ENCODE results near the gene MAP2K7.
"Not testable (repeated sequence)": the region's sequence is repeated elsewhere in the genome, so short reads cannot be mapped to it uniquely, and the experiment has no call there.

The MAP2K7 gene

DNA sequence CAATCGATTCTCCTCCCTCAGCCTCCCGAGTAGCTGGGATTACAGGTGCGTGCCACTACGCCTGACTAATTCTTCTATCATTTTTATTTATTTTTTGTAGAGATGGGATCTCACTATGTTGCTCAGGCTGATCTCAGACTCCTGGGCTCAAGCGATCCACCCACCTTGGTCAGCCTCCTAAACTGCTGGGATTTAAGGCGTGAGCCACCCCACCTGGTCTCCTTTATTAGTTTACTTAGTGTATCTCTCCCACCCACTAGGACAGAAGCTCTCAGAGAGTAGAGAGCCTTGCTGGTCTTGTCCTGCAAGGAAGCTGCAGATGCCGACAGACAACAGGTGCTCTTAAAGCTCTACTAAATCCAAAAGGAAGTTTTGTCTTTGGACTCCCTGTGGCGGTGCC, 17.9 kb upstream of the MAP2K7 start:
- no peak for FAIRE-seq

DNA sequence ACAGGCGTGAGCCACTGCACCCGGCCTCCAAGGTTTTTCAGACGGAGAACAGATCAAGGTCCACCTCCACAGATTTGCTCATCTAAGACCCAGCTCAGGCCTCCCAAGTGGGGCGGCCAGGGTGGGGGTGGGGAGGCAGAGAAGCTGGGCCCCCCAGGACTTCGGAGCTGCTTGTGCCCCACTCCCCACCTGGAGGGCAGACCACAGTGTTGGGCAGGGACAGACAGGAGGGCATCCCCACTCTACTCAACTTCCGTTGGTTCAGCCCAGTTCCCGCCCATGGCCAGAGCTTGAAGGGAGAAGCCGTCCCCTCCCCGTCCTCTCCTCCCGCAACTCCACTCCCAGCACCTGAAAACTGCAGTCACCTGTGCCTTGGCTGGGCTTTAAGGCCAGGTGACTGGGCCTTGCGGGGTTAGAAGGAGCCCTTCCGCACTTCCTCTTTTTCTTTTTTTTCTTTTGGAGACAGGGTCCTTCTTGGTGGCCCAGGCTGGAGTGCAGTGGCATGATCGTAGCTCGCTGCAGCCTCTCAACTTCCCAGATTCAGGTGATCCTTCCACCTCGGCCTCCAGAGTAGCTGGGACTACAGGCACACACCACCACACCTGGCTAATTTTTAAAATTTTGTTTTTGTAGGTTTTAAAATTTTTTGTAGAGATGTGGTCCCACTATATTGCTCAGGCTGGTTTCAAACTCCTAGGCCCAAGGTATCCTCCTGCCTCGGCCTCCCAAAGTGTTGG, 16.1 kb upstream of the MAP2K7 start:
- FAIRE-seq: no peak

DNA sequence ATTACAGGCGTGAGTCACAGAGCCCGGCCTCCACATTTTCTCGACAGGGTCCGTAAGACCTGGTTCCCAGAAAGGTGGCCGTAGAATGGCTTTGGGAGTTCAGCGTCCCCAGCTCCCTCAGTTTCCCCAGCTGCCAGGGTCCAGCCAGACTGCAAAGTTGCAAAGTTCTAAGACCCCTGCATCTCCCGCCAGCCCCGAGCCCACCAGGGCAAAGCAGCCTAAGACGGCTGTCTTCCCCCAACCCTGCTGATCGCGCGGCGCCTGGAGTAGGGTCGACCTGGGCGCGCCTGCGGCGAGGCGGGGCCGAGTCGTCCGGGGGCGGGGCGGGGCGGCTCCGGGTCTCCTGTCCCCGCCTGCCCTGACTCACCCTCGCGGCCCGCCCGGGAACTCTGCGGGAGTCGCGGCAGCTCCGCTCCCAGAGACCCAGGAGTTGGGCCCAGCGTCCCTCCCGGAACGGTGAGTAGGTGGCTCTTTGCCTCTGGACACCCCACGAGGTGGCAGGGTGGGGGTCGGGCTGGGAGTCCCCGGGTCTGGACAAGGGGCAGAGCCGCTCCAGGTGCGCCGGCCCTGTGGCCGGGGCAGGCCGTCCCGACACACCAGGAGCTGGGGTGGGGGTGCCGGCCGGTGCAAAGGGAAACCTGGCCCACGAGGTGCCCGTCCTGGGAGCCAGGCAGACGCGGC, 15.4 kb upstream of the MAP2K7 start, which contains the start of gene LRRC8E:
Gene LRRC8E (plus strand): TSS at position 366 of the 681 bp plus-strand sequence. CDS start 7,094 bp downstream, outside the sequence.
- FAIRE-seq: no peak

DNA sequence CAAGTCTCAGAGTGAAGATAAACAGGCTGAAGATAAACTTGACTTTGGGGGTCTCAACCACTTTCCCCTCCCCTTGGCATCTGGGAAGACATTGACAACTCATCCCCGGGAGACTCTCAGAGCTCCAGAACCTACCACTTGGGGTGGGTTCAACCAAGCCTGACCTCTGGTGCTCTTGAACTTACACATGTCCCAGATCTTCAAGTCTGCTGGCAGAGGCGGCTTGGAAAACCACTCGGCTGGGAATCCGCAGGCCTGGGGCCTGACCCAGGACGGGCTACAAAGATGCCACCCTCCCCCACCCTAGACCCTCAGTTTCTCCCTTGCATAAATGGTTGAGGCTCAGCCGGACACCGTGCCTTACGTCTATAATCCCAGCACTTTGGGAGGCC, 14.9 kb upstream of the MAP2K7 start:
- FAIRE-seq: no peak

DNA sequence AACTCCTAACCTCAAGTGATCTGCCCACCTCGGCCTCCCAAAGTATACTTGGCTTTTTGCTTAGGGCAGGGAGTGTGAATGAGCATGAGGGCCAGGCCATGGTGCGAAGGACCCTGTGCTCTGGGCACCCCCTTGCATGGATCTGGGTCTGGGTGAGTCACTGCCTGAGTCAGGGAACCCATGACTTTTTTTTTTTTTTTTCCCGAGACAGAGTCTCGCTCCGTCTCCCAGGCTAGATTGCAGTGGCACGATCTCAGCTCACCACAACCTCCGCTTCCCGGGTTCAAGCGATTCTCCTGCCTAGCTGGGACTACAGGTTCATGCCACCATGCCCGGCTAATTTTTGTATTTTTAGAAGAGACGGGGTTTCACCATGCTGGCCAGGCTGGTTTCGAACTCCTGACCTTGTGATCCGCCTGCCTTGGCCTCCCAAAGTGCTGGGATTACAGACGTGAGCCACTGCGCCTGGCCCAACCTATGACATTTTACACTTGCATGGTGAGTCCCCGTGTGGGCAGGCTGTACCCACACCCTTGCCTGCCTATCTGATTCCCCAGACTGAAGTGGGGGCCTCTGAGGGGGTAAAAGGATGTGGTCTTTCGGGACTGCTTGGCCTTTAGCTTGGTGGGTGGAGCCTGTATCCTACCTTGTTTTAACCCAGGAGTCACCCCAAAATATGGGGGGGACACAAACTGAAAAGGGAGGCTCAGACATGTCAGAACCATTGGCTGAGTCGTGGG, 10.1 kb upstream of the MAP2K7 start:
- not testable (repeated sequence) for FAIRE-seq

DNA sequence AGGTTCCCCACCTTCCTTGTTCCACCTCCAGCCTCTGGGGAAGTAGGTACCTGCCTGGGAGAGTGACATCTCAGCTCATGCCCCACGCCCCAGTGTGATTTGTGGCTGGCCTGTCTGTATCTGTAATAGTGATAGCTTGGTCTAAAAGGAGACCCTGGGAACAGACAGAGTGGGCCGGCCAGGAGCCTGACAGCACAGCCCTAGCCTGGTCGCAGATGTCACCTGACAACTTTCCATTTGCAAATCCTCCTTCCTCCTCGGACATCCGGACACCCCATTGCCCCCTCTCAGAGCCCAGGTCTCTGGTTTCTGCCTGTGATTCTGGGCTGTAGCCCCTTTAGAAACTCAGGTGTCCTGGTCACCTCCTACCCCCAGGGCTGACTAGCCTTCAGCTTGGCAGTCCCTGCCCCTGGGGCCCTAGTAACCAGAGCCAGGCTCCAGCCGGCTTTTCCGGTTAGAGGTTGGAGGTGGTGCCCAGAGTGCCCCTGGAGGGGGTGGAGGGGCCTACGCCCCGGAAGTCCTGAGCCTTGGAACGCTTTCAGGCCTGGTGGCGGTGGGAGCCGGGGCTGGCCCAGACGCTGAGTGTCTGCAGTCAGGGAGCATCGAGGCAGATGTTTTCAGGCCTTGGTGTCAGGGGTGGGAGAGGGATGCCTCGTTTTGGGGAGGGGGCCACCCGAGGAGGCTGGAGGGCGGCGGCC, 8.9 kb upstream of the MAP2K7 start:
- no peak for FAIRE-seq

DNA sequence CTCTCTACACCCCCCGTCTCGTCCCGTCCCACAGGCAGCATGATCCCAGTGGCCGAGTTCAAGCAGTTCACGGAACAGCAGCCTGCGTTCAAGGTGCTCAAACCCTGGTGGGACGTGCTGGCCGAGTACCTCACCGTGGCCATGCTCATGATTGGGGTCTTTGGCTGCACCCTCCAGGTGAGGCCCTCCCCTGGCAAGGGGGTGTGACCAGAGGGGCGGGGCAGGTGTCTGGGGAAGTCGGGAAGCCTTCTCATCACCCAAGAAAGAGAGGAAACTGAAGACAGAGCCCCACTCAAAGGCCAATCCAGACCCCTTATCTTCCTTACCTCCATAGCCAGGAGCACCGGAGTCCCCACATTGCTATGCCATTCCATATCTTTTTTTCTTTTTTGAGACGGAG, 8.1 kb upstream of the MAP2K7 start:
- FAIRE-seq: no peak

DNA sequence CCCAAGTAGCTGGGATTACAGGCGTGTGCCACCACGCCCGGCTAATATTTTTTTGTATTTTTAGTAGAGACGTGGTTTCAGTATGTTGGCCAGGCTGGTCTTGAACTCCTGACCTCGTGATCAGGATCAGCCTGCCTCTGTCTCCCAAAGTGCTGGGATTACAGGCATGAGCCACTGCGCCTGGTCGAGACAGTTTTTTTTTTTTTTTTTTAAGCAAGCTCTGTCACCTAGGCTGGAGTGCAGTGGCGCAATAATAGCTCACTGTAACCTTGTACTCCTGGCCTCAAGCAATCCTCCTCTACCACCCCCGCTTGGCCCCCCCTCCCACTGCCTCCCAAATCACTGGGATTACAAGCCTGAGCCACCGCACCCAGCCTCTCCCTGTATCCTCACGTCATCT, 6.4 kb upstream of the MAP2K7 start:
- FAIRE-seq: no peak

DNA sequence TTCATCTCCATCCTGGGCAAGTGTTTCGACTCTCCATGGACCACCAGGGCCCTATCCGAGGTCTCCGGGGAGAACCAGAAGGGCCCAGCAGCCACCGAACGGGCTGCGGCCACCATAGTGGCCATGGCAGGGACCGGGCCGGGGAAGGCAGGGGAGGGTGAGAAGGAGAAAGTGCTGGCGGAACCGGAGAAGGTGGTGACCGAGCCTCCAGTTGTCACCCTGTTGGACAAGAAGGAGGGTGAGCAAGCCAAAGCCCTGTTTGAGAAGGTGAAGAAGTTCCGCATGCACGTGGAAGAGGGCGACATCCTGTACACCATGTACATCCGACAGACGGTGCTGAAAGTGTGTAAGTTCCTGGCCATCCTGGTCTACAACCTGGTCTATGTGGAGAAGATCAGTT, 4.7 kb upstream of the MAP2K7 start:
- no peak for FAIRE-seq

DNA sequence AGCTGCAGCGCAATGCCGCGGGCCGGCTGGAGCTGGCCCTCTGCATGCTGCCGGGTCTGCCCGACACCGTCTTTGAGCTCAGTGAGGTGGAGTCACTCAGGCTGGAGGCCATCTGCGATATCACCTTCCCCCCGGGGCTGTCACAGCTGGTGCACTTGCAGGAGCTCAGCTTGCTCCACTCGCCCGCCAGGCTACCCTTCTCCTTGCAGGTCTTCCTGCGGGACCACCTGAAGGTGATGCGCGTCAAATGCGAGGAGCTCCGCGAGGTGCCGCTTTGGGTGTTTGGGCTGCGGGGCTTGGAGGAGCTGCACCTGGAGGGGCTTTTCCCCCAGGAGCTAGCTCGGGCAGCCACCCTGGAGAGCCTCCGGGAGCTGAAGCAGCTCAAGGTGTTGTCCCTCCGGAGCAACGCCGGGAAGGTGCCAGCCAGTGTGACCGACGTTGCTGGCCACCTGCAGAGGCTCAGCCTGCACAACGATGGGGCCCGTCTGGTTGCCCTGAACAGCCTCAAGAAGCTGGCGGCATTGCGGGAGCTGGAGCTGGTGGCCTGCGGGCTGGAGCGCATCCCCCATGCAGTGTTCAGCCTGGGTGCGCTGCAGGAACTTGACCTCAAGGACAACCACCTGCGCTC, 3.8 kb upstream of the MAP2K7 start:
- no peak for FAIRE-seq

DNA sequence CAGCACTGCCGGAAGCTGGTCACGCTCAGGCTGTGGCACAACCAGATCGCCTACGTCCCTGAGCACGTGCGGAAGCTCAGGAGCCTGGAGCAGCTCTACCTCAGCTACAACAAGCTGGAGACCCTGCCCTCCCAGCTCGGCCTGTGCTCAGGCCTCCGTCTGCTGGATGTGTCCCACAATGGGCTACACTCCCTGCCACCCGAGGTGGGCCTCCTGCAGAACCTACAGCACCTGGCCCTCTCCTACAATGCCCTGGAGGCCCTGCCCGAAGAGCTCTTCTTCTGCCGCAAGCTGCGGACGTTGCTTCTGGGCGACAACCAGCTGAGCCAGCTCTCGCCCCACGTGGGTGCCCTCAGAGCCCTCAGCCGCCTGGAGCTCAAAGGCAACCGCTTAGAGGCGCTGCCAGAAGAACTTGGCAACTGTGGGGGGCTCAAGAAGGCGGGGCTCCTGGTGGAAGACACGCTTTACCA, 3.2 kb upstream of the MAP2K7 start:
- no peak for FAIRE-seq

DNA sequence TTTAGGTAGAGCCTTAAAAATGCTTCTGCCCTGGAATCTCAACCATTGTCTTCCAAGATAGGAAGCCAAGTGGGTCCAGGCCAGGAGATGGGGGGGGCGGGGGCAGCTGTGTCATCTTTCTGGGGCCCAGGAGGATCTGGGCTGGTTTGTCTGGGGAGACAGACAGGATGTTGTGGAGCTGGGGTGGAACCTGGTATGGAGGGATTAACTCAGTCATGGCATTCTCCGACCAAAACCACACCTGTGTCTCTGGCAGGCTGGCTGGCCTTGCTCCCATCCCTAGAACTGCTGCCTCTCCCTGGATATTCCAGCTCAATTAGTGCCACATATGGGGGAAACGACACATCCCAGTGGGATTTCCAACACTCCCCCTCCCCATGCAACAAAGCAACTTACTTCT, 2.7 kb upstream of the MAP2K7 start:
- no peak for FAIRE-seq

DNA sequence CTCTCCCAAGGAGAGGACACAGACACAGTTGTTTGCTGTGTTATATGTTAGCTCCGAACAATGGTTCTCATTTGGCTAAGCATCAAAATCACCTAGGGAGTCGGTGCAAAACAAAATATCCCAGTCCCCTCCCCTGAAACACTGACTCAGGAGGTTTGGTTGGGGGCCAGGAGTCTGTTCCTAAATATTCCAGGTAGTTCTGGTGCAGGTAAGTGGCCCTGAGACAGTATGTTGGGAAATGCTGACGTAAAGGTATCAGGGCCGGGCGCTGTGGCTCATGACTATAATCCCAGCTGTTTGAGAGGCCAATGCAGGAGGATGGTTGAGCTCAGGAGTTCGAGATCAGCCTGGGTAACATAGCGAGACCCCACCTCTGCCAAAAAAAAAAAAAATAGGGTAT, 2.3 kb upstream of the MAP2K7 start:
- no peak for FAIRE-seq

DNA sequence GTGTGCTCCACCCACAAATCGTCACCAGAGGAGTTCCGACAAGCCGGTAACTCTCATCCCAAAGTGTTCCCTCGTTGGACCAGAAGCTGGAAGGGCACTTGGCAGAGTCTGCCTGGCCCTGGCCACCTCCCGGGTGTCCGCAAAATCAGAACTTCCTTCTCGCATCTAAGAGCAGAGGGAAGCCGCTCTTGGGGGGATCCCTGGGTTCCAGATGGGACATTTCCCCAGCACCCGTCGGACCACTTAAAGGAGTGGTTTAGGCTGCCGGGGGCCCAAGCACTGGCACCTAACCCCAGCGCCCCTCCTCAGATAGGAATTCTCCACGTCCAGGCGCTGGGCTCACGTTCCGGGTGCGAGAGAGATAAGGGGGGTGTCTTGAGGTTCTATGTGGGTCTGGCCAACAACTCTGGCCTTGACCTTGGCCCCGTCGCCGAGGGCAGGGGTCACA, 857 bp upstream of the MAP2K7 start:
- FAIRE-seq: no peak

DNA sequence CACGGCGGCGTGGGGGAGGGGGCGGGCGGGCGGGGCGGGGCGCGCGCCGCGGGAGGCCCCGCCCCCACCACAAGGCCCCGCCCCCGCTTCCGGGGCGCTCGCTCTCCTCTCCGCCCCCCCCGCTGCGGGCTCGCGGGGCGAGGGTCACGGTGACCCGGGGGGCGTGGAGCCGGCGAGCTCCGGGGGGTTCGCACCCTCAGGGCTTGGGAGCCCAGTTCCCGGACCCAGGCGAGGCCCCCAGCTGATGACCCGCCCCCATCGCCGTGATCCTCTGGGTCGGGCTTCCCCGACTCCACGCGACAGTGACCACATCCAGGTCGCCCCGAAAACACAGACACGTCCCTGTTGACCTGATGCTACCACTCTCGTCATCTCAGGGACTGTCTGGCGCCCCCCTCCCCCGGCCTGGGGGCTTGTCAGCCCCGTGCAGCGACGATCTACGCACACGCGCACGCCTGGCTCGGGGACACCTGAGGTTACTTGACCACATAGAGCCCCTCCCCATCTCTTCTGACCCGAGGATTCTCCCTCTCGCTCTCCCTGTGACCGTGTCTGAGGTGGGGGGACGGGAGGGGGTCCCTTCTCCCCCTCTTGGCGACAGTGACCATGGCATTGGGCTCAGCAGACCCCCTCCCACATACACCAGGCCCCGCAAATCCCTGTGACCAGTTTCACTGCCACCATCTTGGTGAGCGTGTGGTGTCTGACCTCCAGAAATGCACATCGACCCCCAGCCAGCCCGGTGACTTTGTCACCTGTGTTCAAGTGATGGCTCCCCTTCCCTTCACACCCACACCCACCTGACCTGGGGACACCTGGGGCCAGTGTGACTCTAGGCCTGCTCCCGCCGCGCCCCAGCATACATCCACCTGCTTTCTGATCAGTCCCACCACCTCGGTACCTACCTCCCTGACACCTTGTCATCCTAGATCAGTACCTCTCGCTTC, 670 bp downstream of the MAP2K7 start:
- no peak for FAIRE-seq

DNA sequence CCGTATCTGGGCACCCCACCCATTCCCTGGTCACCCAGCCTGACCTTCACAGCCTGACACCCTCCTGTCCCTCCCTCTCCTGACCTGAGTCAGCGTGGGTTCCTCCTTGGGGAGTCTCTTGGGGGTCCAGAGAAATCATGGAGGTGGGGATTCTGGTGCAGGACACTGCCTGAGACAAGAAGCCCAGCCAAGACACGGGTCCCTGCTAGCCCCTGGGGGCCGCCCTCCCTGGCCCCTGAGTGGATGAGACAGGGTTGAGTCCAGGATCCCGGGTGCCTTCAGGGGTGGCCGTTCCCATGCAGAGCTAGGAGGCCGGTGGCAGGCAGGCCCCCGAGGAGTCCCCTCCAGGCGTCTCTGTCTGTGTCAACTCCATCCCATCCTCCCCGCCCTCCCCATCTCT, 1.6 kb downstream of the MAP2K7 start:
- FAIRE-seq: no peak

DNA sequence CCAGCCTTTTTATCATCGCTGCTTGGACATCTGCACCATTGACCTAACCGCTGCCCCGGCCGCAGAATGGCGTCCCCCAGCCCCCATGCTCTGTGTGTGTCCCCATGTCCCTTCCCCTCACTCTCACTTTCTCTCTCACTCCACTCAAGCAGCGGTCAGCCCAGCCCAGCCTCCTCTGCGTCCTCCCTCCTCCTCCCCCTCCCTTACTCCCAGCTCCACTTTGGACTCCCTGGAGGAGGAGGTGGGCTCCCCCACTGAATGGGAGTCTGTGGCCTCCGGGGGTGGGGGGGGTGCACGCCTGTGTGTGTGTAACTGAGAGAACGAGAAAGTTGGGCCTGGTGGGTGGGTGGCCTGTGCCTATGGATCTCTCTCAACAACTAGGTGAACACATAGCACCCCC, 2.2 kb downstream of the MAP2K7 start:
- no peak for FAIRE-seq

DNA sequence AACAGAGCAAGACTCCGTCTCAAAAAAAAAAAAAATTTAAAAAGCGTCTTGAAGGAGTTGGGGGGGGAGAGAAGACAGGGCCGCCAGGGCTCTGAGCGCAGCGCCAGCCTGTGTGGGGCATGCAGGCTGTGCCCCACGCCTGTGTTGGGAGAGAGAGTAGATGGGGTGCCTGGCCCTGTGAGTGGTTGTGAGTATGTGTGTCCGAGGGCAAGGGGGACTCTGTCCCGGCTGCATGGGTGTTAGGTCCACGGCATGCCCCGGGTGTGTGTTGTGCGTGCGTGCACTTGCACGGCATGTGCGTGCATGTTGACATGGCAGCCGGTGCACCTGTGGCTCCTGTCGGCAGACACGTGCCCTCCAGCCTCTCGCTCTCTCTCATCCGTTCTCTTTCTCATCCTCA, 3.4 kb downstream of the MAP2K7 start:
- no peak for FAIRE-seq

DNA sequence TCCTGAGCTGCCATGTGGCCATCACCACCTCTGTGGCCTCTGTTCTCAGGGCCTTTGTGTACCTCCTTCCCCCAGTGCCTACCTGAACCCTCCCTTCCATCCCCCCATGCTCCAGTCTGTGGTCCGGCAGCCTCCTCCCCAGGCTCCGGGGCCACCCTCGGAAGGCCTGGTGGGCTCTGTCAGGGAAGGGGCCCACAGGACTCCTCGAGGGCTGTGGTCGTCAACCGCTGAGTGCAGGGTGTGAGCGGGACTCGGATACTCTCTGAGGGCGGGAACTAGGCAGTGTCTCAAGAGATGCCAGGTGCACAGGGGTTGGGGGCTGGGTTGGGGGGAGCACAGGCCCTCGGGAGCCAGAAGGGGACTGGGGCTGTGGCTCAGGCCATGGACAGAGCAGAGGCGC, 3.9 kb downstream of the MAP2K7 start:
- FAIRE-seq: no peak

DNA sequence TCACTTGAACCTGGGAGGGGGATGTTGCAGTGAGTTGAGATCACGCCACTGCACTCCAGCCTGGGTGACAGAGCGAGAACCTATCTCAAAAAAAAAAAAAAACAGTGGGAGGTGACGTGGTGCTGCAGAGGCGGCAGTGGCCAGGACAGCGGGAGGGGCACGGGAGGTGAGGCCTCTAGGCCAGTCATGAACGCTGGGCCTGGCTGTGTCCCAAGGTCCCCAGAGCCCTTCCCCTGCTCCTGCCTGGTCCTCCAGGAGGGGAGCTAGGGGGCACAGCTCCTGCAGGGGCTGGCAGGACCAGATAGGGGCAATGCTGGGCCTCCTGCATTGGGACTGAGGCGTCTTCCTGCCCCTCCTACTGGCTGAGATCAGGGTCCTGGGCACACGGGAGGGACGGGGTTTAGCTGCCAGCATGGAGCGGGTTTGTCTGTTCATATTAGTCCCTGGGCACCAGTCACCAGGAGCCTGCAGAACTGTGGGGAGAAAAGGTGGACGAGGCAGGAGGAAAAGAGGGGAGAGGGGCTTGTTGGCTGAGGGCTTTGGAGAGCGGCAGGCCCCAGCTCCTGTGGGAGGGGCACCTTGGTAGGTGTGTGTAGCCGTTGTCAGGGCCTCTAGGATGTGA, 4.5 kb downstream of the MAP2K7 start:
- FAIRE-seq: no peak

Measured in TTC549 (cell line).